ENCODE results near the gene FBLN1.
"Not testable (repeated sequence)": the region's sequence is repeated elsewhere in the genome, so short reads cannot be mapped to it uniquely, and the experiment has no call there.

Gene FBLN1

GRCh38 chr22:45550891-45551290, 48.2 kb downstream of the FBLN1 start:
- Histone ChIP-seq H3K9ac (ENCODE audit: low read depth in 1 of 2, low read length in 2 of 2) (no peak overlapping the region), H3K9me3 (ENCODE audit: control insufficient read depth in 2 of 2, low read length in 2 of 2) (no peaks in the 10 kb centered on the region), H3K4me1 (ENCODE audit: control insufficient read depth in 2 of 2, insufficient read depth in 2 of 2, low read length in 2 of 2) (peaks cover 14 to 20% of the 10 kb centered on the region in 2 donors), H3K4me3 (ENCODE audit: low read length in 2 of 2) (no peak overlapping the region), H3K36me3 (ENCODE audit: control insufficient read depth in 2 of 2, insufficient read depth in 2 of 2, low read length in 2 of 2) (no peaks in the 10 kb centered on the region), H3K27ac (ENCODE audit: low read depth in 2 of 2, low read length in 2 of 2) (peak overlapping the region; percentile 6 to 52), H3K27me3 (ENCODE audit: control insufficient read depth in 2 of 2, insufficient read depth in 2 of 2, low read length in 2 of 2) (no peaks in the 10 kb centered on the region)

- peak overlapping the region; percentile 6 to 52 for H3K27ac ChIP-seq (ENCODE audit: low read depth in 2 of 2, low read length in 2 of 2)
- H3K36me3 ChIP-seq (ENCODE audit: control insufficient read depth in 2 of 2, insufficient read depth in 2 of 2, low read length in 2 of 2): no peaks in the 10 kb centered on the region
- peaks cover 14 to 20% of the 10 kb centered on the region in 2 donors for H3K4me1 ChIP-seq (ENCODE audit: control insufficient read depth in 2 of 2, insufficient read depth in 2 of 2, low read length in 2 of 2)
- H3K4me3 ChIP-seq (ENCODE audit: low read length in 2 of 2): no peak overlapping the region
- no peaks in the 10 kb centered on the region for H3K9me3 ChIP-seq (ENCODE audit: control insufficient read depth in 2 of 2, low read length in 2 of 2)
- no peak overlapping the region for H3K9ac ChIP-seq (ENCODE audit: low read depth in 1 of 2, low read length in 2 of 2)
- H3K27me3 ChIP-seq (ENCODE audit: control insufficient read depth in 2 of 2, insufficient read depth in 2 of 2, low read length in 2 of 2): no peaks in the 10 kb centered on the region
Measured at GRCh38 chr22:45551310-45552016, 48.8 kb downstream of the FBLN1 start.

- Histone ChIP-seq H3K4me3 (ENCODE audit: low read length in 2 of 2) (no peak overlapping the region), H3K9ac (ENCODE audit: low read depth in 1 of 2, low read length in 2 of 2) (no peak overlapping the region), H3K27ac (ENCODE audit: low read depth in 2 of 2, low read length in 2 of 2) (peak overlapping the region in 1 of 2 donors; percentile 52), H3K27me3 (ENCODE audit: control insufficient read depth in 2 of 2, insufficient read depth in 2 of 2, low read length in 2 of 2) (no peaks in the 10 kb centered on the region), H3K4me1 (ENCODE audit: control insufficient read depth in 2 of 2, insufficient read depth in 2 of 2, low read length in 2 of 2) (peaks cover 14 to 20% of the 10 kb centered on the region in 2 donors), H3K9me3 (ENCODE audit: control insufficient read depth in 2 of 2, low read length in 2 of 2) (no peaks in the 10 kb centered on the region), H3K36me3 (ENCODE audit: control insufficient read depth in 2 of 2, insufficient read depth in 2 of 2, low read length in 2 of 2) (no peaks in the 10 kb centered on the region)
Measured at GRCh38 chr22:45552017-45552411, 49.3 kb downstream of the FBLN1 start.

GRCh38 chr22:45552580-45553350, 50.1 kb downstream of the FBLN1 start:
- Histone ChIP-seq H3K36me3 (ENCODE audit: control insufficient read depth in 2 of 2, insufficient read depth in 2 of 2, low read length in 2 of 2) (no peaks in the 10 kb centered on the region), H3K27me3 (ENCODE audit: control insufficient read depth in 2 of 2, insufficient read depth in 2 of 2, low read length in 2 of 2) (no peaks in the 10 kb centered on the region), H3K4me1 (ENCODE audit: control insufficient read depth in 2 of 2, insufficient read depth in 2 of 2, low read length in 2 of 2) (peaks cover 14 to 20% of the 10 kb centered on the region in 2 donors), H3K27ac (ENCODE audit: low read depth in 2 of 2, low read length in 2 of 2) (peak overlapping the region; percentile 52 to 64), H3K4me3 (ENCODE audit: low read length in 2 of 2) (no peak overlapping the region), H3K9ac (ENCODE audit: low read depth in 1 of 2, low read length in 2 of 2) (peak overlapping the region in 1 of 2 donors; percentile 15), H3K9me3 (ENCODE audit: control insufficient read depth in 2 of 2, low read length in 2 of 2) (no peaks in the 10 kb centered on the region)

- peaks cover 14 to 20% of the 10 kb centered on the region in 2 donors for H3K4me1 ChIP-seq (ENCODE audit: control insufficient read depth in 2 of 2, insufficient read depth in 2 of 2, low read length in 2 of 2)
- no peaks in the 10 kb centered on the region for H3K27me3 ChIP-seq (ENCODE audit: control insufficient read depth in 2 of 2, insufficient read depth in 2 of 2, low read length in 2 of 2)
- H3K27ac ChIP-seq (ENCODE audit: low read depth in 2 of 2, low read length in 2 of 2): peak overlapping the region; percentile 52 to 64
- no peak overlapping the region for H3K9ac ChIP-seq (ENCODE audit: low read depth in 1 of 2, low read length in 2 of 2)
- H3K9me3 ChIP-seq (ENCODE audit: control insufficient read depth in 2 of 2, low read length in 2 of 2): no peaks in the 10 kb centered on the region
- H3K36me3 ChIP-seq (ENCODE audit: control insufficient read depth in 2 of 2, insufficient read depth in 2 of 2, low read length in 2 of 2): no peaks in the 10 kb centered on the region
- H3K4me3 ChIP-seq (ENCODE audit: low read length in 2 of 2): peak overlapping the region; percentile 10 to 49
Measured at GRCh38 chr22:45553351-45554039, 50.8 kb downstream of the FBLN1 start.

- Histone ChIP-seq H3K9me3 (ENCODE audit: control insufficient read depth in 2 of 2, low read length in 2 of 2) (no peaks in the 10 kb centered on the region), H3K4me3 (ENCODE audit: low read length in 2 of 2) (peak overlapping the region; percentile 10 to 49), H3K9ac (ENCODE audit: low read depth in 1 of 2, low read length in 2 of 2) (no peak overlapping the region), H3K27ac (ENCODE audit: low read depth in 2 of 2, low read length in 2 of 2) (peak overlapping the region in 1 of 2 donors; percentile 52), H3K27me3 (ENCODE audit: control insufficient read depth in 2 of 2, insufficient read depth in 2 of 2, low read length in 2 of 2) (no peaks in the 10 kb centered on the region), H3K4me1 (ENCODE audit: control insufficient read depth in 2 of 2, insufficient read depth in 2 of 2, low read length in 2 of 2) (peaks cover 11 to 20% of the 10 kb centered on the region in 2 donors), H3K36me3 (ENCODE audit: control insufficient read depth in 2 of 2, insufficient read depth in 2 of 2, low read length in 2 of 2) (no peaks in the 10 kb centered on the region)
Measured at GRCh38 chr22:45554040-45554406, 51.3 kb downstream of the FBLN1 start.

- Histone ChIP-seq H3K4me3 (ENCODE audit: low read length in 2 of 2) (no peak overlapping the region), H3K27me3 (ENCODE audit: control insufficient read depth in 2 of 2, insufficient read depth in 2 of 2, low read length in 2 of 2) (no peaks in the 10 kb centered on the region), H3K36me3 (ENCODE audit: control insufficient read depth in 2 of 2, insufficient read depth in 2 of 2, low read length in 2 of 2) (no peaks in the 10 kb centered on the region), H3K9me3 (ENCODE audit: control insufficient read depth in 2 of 2, low read length in 2 of 2) (no peaks in the 10 kb centered on the region), H3K4me1 (ENCODE audit: control insufficient read depth in 2 of 2, insufficient read depth in 2 of 2, low read length in 2 of 2) (peaks cover 11 to 20% of the 10 kb centered on the region in 2 donors), H3K27ac (ENCODE audit: low read depth in 2 of 2, low read length in 2 of 2) (no peak overlapping the region), H3K9ac (ENCODE audit: low read depth in 1 of 2, low read length in 2 of 2) (no peak overlapping the region)
Measured at GRCh38 chr22:45554861-45555260, 52.2 kb downstream of the FBLN1 start.

GRCh38 chr22:45557926-45558325, 55.2 kb downstream of the FBLN1 start:
- H3K27ac ChIP-seq (ENCODE audit: low read depth in 2 of 2, low read length in 2 of 2); H3K27me3 ChIP-seq (ENCODE audit: control insufficient read depth in 2 of 2, insufficient read depth in 2 of 2, low read length in 2 of 2); H3K36me3 ChIP-seq (ENCODE audit: control insufficient read depth in 2 of 2, insufficient read depth in 2 of 2, low read length in 2 of 2); H3K4me3 ChIP-seq (ENCODE audit: low read length in 2 of 2); H3K4me1 ChIP-seq (ENCODE audit: control insufficient read depth in 2 of 2, insufficient read depth in 2 of 2, low read length in 2 of 2); H3K9me3 ChIP-seq (ENCODE audit: control insufficient read depth in 2 of 2, low read length in 2 of 2); H3K9ac ChIP-seq (ENCODE audit: low read depth in 1 of 2, low read length in 2 of 2): not testable (repeated sequence)

GRCh38 chr22:45560092-45560491, 57.4 kb downstream of the FBLN1 start:
- H3K27ac ChIP-seq (ENCODE audit: low read depth in 2 of 2, low read length in 2 of 2); H3K36me3 ChIP-seq (ENCODE audit: control insufficient read depth in 2 of 2, insufficient read depth in 2 of 2, low read length in 2 of 2); H3K27me3 ChIP-seq (ENCODE audit: control insufficient read depth in 2 of 2, insufficient read depth in 2 of 2, low read length in 2 of 2); H3K4me3 ChIP-seq (ENCODE audit: low read length in 2 of 2); H3K9ac ChIP-seq (ENCODE audit: low read depth in 1 of 2, low read length in 2 of 2); H3K9me3 ChIP-seq (ENCODE audit: control insufficient read depth in 2 of 2, low read length in 2 of 2); H3K4me1 ChIP-seq (ENCODE audit: control insufficient read depth in 2 of 2, insufficient read depth in 2 of 2, low read length in 2 of 2): not testable (repeated sequence)

GRCh38 chr22:45560761-45561160, 58.1 kb downstream of the FBLN1 start:
- H3K27ac ChIP-seq (ENCODE audit: low read depth in 2 of 2, low read length in 2 of 2); H3K4me1 ChIP-seq (ENCODE audit: control insufficient read depth in 2 of 2, insufficient read depth in 2 of 2, low read length in 2 of 2); H3K9me3 ChIP-seq (ENCODE audit: control insufficient read depth in 2 of 2, low read length in 2 of 2); H3K27me3 ChIP-seq (ENCODE audit: control insufficient read depth in 2 of 2, insufficient read depth in 2 of 2, low read length in 2 of 2); H3K36me3 ChIP-seq (ENCODE audit: control insufficient read depth in 2 of 2, insufficient read depth in 2 of 2, low read length in 2 of 2); H3K4me3 ChIP-seq (ENCODE audit: low read length in 2 of 2); H3K9ac ChIP-seq (ENCODE audit: low read depth in 1 of 2, low read length in 2 of 2): not testable (repeated sequence)

Measured in mucosa of rectum (tissue), 2 donors.